Skeletal muscle satellite cell (primary cell): ENCODE measurements around the gene UBE4B.
"Not testable (repeated sequence)": the region's sequence is repeated elsewhere in the genome, so short reads cannot be mapped to it uniquely, and the experiment has no call there.

ENCODE experiments used
- H3K27me3 ChIP-seq: 2 replicates; pipeline ENCODE4 v1.7.0; 2013; ENCODE audit warnings: low read length; ENCODE audit not compliant: control insufficient read depth, insufficient read depth
- H3K36me3 ChIP-seq: 2 replicates; pipeline ENCODE4 v1.7.0; 2013; ENCODE audit warnings: mild to moderate bottlenecking, control low read depth, low read length; ENCODE audit not compliant: insufficient read depth
- H3K4me1 ChIP-seq: 2 replicates; pipeline ENCODE4 v1.7.0; 2013; ENCODE audit warnings: low read length; ENCODE audit not compliant: control insufficient read depth, insufficient read depth
- H3K4me2 ChIP-seq: 2 replicates; pipeline ENCODE4 v1.7.0; 2013; ENCODE audit warnings: mild to moderate bottlenecking, low read length
- H3K4me3 ChIP-seq: 2 replicates; pipeline ENCODE4 v1.7.0; 2013; ENCODE audit warnings: low read length
- H3K9ac ChIP-seq: 2 replicates; pipeline ENCODE4 v1.7.0; 2013; ENCODE audit warnings: mild to moderate bottlenecking, low read depth, low read length, moderate library complexity
- H3K9me3 ChIP-seq: replicated peaks from 2 replicates; pipeline ENCODE4 v1.7.0; 2013; ENCODE audit warnings: mild to moderate bottlenecking, control low read depth, low read length

UBE4B gene

DNA sequence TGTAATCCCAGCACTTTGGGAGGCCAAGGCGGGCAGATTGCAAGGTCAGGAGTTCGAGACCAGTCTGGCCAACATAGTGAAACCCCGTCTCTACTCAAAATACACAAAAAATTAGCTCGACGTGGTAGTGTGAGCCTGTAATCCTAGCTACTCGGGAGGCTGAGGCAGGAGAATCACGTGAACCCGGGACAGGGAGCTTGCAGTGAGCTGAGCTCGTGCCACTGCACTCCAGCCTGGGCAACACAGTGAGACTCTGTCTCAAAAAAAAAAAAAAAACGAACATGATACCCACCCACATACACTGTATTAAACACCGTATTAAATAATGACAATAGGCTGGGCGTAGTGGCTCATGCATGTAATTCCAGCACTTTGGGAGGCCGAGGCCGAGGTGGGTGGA lies 172.4 kb downstream of the UBE4B start:
- not testable (repeated sequence) for H3K9ac ChIP-seq, H3K4me2 ChIP-seq, H3K9me3 ChIP-seq, H3K36me3 ChIP-seq, H3K4me3 ChIP-seq, H3K4me1 ChIP-seq
- peaks cover 11% of the 10 kb centered on the region for H3K27me3 ChIP-seq

DNA sequence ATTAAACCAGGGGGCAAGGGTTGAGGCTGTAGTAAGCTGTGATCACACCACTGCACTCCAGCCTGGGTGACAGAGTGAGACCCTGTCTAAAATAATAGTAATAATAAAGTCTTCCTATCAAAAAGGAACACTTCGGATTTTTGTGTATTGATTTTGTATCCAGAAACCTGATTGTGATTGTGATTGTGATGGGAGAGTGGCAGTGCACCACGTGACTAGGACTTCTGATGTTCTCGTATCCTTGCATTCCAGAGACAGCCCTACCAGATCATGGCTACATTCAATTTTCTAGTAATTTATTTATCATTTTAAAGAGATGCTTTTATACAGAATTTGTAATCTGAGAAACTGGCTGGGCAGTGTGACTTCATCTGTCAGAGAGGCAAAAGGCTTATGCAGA lies 175.1 kb downstream of the UBE4B start:
- Histone ChIP-seq H3K4me2 (no peak overlapping the region), H3K4me1 (peaks cover 7% of the 10 kb centered on the region), H3K27me3 (no peaks in the 10 kb centered on the region), H3K4me3 (no peak overlapping the region), H3K9me3 (no peaks in the 10 kb centered on the region), H3K36me3 (no peaks in the 10 kb centered on the region), H3K9ac (no peak overlapping the region)

DNA sequence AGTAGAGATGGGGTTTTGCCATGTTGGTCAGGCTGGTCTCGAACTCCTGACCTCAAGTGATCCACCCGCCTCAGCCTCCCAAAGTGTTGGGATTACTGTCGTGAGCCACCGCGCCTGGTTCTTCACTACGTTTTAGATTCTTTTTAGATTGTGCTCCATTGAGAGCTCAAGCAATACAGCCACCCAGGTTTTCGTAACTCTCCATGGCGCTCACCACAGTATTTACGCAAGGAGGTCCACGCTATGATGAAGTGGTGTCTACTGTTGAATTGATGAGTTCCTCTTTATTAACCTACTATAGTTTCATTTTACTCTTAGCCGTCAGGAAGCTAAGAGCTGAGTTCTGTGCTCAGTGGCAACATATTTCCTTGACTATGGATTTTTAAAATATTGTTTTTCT lies 175.8 kb downstream of the UBE4B start:
- peaks cover 12% of the 10 kb centered on the region for H3K4me1 ChIP-seq
- H3K4me3 ChIP-seq = no peak overlapping the region
- no peaks in the 10 kb centered on the region for H3K36me3 ChIP-seq
- H3K9me3 ChIP-seq = no peaks in the 10 kb centered on the region
- H3K27me3 ChIP-seq = no peaks in the 10 kb centered on the region
- no peak overlapping the region for H3K4me2 ChIP-seq
- no peak overlapping the region for H3K9ac ChIP-seq

DNA sequence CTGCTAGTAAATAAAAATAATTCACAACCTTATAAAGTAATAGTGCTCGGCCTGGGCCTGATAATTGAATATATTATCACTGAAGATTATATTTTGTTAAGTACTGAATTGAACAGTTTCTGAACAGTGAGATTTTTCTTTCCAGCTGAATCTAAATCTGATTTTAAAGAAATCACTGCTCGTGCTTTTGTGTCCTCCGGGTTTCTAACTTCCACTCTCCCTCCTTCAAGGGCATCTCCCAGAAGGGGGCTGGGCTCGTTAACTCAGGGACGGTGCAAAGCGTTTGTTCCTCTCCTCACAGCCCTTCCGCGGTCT lies 176.8 kb downstream of the UBE4B start:
- Histone ChIP-seq H3K4me3 (peak overlapping the region; percentile 73), H3K9ac (peak overlapping the region; percentile 97), H3K36me3 (no peaks in the 10 kb centered on the region), H3K4me1 (peaks cover 17% of the 10 kb centered on the region), H3K4me2 (peak overlapping the region; percentile 86), H3K27me3 (no peaks in the 10 kb centered on the region), H3K9me3 (no peaks in the 10 kb centered on the region)

DNA sequence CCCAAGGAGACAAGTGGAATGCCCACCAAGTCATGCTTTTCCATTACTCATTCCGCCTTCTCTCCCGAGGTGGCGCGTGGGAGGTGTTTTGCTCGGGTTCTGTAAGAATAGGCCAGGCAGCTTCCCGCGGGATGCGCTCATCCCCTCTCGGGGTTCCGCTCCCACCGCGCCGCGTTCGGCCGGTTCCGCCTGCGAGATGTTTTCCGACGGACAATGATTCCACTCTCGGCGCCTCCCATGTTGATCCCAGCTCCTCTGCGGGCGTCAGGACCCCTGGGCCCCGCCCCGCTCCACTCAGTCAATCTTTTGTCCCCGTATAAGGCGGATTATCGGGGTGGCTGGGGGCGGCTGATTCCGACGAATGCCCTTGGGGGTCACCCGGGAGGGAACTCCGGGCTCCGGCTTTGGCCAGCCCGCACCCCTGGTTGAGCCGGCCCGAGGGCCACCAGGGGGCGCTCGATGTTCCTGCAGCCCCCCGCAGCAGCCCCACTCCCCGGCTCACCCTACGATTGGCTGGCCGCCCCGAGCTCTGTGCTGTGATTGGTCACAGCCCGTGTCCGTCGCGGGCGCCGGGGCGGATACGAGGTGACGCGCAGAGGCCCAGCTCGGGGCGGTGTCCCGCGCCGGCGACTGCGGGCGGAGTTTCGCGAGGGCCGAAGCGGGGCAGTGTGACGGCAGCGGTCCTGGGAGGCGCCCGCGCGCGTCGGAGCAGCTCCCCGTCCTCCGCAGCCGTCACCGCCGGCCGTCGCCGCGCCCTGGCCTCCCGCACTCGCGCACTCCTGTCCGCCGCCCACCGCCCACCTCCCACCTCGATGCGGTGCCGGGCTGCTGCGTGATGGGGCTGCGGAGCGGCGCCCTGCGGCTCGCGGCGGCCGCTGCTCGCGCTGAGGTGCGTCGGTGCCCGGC lies 177.4 kb downstream of the UBE4B start, which contains the start of gene KIF1B:
KIF1B (plus strand) TSS at position 666 of the 906 bp plus-strand sequence. CDS start 21,759 bp downstream, outside the sequence.
- peak within 1 kb of the TSS; percentile 97 for H3K9ac ChIP-seq
- H3K4me1 ChIP-seq = peaks cover 17% of the 10 kb centered on the region
- no peaks in the 10 kb centered on the region for H3K27me3 ChIP-seq
- peak within 1 kb of the TSS; percentile 86 for H3K4me2 ChIP-seq
- H3K4me3 ChIP-seq = peak within 1 kb of the TSS; percentile 97
- H3K36me3 ChIP-seq = no peaks in the 10 kb centered on the region
- H3K9me3 ChIP-seq = no peaks in the 10 kb centered on the region

DNA sequence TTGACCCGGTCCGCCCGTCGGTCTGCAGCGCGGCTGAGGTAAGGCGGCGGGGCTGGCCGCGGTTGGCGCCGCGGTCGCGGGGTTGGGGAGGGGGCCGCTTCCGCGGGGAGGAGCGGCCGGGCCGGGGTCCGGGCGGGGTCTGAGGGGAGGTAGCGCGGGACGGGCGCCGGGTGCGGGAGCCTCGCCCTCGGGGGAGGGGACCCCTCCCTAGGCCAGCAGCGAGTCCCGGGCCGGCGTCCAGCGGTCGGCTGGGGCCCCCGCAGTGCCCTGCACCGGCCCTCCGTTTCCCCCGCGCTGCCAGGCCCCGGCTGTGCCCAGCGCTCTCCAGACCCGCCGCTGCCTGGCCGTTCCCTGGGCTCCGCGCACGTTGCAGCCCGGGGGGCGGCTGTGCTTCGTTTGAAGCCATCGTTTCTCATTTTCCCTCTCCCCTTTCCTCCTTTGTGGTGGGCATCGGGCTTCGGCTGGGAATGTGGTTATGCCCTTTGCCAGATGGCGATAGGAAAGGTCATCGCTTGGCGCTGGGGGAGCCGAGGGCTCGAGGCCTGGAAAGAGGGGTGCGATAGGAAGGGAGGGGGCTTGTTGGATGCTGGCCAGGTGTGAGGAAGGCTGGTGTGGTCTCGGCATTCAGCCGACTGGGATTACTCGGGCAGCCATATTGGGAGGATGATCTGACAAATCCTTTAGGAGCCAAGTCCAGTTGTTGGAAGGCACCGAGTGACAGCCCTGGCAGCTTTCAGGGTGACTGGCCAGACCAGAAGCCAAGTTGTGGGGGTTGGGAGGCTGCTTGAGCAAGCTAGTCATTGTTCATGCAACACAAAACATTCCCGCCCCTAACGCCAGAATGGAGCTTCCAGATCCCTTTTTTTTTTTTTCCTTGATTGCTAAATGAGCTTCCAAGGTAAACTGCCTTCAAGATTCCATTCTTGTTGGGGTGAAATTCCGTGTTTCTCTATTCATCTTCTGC lies 178.4 kb downstream of the UBE4B start:
- H3K4me2 ChIP-seq = peak overlapping the region; percentile 84
- no peaks in the 10 kb centered on the region for H3K27me3 ChIP-seq
- peak overlapping the region; percentile 97 for H3K4me3 ChIP-seq
- no peaks in the 10 kb centered on the region for H3K36me3 ChIP-seq
- H3K9me3 ChIP-seq = no peaks in the 10 kb centered on the region
- peak overlapping the region; percentile 97 for H3K9ac ChIP-seq
- peaks cover 20% of the 10 kb centered on the region for H3K4me1 ChIP-seq

DNA sequence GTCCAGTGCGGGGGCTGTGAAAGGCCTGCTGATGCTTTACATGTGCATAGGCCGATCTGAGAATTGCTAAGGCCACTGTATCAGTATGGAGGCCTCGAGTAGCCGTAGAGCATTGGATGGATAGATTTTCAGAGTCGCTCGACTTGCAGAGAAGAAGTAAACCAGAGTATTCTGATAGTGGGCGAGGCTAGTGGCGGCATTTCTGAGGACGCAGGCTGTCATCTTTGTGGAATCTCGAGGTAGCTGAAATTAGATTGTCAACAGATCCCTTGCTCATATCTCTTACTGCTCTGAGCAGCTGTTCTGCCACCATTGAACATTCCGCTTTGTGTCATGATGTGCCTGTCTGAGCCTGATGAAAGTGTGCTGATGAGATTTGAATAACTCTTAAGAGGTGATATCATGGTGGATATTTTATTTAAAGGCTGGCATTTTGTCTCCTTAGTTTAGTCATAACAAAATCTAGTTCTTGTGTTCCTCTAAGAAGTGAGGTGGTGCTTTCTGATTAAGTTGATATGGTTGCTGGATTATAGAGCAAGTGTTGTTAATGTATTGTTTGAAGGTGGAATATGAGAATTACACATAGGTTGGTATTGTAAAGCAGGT lies 179.2 kb downstream of the UBE4B start:
- Histone ChIP-seq H3K27me3 (no peaks in the 10 kb centered on the region), H3K4me3 (peak overlapping the region; percentile 97), H3K4me2 (peak overlapping the region; percentile 84), H3K9me3 (no peaks in the 10 kb centered on the region), H3K4me1 (peaks cover 26% of the 10 kb centered on the region), H3K36me3 (no peaks in the 10 kb centered on the region), H3K9ac (peak overlapping the region; percentile 97)

DNA sequence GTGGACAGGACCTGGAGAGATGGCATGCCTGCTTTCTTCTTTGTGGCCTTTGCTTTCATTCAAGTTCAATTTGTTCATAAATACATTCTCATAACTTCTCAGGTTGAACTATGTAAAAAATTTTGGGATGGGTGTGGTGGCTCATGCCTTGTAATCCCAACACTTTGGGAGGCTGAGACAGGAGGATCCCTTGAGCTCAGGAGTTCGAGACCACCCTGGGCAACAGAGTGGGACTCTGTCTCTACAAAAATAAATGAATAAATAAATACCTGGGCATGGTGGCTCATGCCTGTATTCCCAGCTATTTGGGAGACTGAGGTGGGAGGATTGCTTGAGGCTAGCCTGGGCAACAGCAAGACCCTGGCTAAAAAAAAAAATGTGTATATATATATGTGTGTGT lies 179.7 kb downstream of the UBE4B start:
- H3K4me1 ChIP-seq = peaks cover 32% of the 10 kb centered on the region
- no peaks in the 10 kb centered on the region for H3K36me3 ChIP-seq
- peak overlapping the region; percentile 97 for H3K9ac ChIP-seq

DNA sequence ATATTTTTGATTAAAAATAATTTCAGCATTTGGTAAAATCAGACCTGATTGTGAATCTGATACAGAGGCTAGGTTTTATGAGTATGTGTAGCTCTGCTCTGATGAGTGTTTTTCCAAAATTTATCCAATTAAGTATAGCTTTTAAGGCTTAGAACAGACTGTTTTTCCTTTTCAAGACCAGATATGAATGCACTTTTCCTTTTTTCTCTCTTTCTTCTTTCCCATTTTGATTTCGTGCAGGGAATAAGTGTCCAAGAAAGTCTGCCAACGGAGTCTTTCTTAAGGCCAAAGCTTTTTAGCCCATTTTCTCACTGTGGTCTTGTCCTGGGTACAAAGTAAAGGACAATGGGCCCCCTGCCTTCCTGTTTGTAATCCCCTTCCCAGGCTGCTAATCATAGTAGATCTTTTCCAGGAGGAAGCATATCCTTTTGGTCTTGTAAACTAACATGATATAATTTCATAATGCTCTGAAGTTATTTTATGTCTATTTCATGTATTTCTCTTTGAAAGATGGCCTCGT lies 180.5 kb downstream of the UBE4B start:
- H3K36me3 ChIP-seq = no peaks in the 10 kb centered on the region
- peaks cover 39% of the 10 kb centered on the region for H3K4me1 ChIP-seq
- H3K4me3 ChIP-seq = peak overlapping the region; percentile 7
- peak overlapping the region; percentile 39 for H3K4me2 ChIP-seq
- H3K27me3 ChIP-seq = no peaks in the 10 kb centered on the region
- no peaks in the 10 kb centered on the region for H3K9me3 ChIP-seq
- no peak overlapping the region for H3K9ac ChIP-seq

More for the DNA sequence above, 179.7 kb downstream of the UBE4B start:
- no peaks in the 10 kb centered on the region for H3K9me3 ChIP-seq
- H3K4me3 ChIP-seq = peak overlapping the region; percentile 97
- H3K4me2 ChIP-seq = peak overlapping the region; percentile 84
- H3K27me3 ChIP-seq = no peaks in the 10 kb centered on the region

DNA sequence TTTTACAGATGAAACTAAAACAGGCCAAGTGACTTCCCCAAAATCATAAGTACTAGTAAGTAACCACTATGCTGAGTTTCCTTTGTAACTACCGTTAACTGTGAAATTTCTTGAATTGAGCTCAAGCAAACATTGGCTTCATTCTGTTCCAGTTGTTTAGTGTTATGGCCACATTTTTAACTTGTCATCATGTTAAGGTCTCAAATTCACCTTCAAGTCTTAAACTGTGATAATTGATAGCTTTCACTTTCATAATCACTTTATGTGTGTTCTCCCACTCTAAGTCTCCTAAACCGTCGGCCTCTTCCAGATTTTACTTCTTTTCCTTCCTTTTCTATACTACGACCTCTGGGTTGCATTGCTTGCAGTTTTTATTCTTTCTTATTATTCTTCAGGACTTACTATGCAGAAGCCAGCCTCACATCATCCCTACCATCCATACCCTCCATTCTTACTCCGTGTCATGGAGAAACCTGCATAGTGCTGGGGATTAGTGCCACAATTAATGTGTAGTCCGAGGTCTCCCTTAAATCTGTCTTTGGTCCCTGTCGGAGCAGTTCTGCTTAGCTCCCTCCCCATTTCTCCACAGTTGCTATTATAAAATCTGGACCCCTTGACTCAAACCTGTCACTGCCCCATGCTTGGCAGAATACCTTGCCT lies 183.5 kb downstream of the UBE4B start:
- peaks cover 45% of the 10 kb centered on the region for H3K4me1 ChIP-seq
- H3K36me3 ChIP-seq = no peaks in the 10 kb centered on the region
- peak overlapping the region; percentile 33 for H3K9ac ChIP-seq
- no peaks in the 10 kb centered on the region for H3K9me3 ChIP-seq
- peak overlapping the region; percentile 67 for H3K4me2 ChIP-seq
- no peaks in the 10 kb centered on the region for H3K27me3 ChIP-seq
- H3K4me3 ChIP-seq = no peak overlapping the region
